GM19240 (cell line): Measurements from ENCODE around the gene ZFP90.
"Not testable (repeated sequence)": the region's sequence is repeated elsewhere in the genome, so short reads cannot be mapped to it uniquely, and the experiment has no call there.

Source experiments
- DNase-seq: peaks from one replicate; pipeline ENCODE4 v3.0.0; 2011; ENCODE audit warnings: low spot score; ENCODE audit not compliant: insufficient read length

The ZFP90 gene

DNA sequence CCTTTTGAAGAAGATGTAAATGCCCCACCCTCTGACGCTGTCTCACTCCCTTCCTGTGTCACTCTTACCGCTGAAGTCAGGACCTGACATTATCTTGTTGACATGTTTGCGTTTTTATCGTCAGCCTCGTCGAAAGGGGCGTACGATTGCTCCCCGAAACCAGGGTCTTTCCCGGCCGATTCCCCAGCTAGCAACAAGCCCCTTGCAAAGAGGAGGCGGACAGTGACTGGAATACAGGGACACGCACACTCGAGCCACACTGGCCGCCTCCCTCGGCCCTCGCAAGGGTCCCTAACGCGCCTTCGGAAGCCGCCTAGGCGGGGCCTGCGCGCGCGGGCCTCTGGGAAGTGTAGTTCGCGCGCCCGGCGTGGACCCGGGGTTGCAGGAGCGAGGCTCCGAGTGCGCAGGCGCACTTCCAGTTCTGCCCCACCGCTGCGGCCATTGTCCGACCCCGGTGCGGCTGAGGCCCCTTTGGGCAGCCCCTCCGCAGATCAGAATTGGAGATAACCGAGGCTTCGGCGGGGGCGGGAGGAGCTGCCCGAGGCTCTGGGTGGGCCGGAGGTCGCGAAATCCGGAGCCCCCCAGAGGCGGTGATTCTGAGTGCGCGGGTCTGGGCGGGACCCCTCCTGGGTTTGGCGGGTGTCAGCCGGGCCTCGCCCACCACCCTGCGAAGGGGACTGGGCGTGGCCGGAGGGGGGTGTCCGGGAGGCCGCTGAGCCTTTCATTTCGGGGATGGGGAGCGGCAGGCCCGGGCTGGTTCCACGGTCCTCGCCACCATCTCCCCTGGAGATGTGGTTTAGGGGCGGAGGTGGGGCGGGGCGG is at the start of gene ZFP90:
Gene ZFP90, plus strand, starts transcription at position 412 of the 822 bp plus-strand sequence. CDS start 502 bp downstream, outside the sequence.
- peak; percentile 93 for DNase-seq

DNA sequence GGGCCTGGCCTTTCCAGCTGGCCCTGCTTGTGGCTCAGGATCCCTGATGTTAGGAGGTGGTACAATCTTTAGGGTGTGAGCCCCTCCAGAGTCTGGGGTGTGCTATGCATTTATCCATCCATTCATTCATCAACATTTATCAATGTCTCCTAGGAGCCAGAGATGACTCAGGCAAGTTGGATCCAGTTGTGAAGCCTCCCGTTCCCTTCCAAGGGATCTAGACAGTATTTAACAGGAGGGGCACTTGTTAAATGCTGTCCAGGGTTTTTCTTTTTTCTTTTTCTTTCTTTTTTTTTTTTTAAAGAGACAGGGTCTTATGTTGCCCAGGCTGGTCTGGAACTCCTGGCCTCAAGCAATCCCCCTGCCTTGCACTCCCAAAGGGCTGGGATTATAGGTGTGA is 48.7 kb upstream of the ZFP90 start:
- DNase-seq: no peak

- no peak for DNase-seq
Observed at GRCh38 chr16:68490829-68491575, 48.1 kb upstream of the ZFP90 start.

DNA sequence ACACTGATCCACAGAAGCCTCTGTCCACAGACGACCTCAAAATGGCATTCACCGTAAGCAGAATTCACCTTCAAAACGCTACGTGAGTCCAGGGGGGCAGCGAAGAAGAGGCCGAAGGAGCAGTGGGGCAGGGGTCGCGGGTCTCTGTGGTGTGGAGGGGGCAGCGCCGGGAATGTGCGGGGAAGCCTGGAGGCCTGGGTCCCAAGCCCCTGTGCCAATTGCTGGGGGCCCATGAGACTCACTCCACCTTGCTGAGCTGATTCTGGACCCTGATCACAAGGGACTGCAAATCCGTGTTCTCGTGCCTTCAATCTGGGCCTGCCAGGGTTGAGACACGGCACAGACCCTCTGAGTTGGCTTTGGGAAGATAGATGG is 47.5 kb upstream of the ZFP90 start:
- no peak for DNase-seq

DNA sequence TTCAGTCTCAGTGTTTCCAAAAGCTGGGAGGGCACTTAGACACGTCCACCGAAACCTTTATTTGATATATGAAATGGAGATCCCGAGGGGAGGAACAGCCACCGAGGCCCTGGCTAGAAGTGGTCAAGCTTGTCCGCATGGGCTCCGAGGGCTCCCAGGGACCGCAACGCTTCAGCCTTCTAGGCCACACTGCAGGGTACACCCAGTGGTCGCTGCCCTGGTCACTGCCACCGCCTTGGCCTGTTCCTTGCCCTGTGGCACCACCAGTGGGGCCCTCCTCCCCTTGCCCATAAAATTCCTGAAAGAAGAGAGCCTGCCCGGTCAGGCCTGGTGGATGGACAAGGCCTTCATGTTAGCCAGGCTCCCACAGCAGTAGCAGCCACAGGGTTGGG is 46.9 kb upstream of the ZFP90 start:
- no peak for DNase-seq

DNA sequence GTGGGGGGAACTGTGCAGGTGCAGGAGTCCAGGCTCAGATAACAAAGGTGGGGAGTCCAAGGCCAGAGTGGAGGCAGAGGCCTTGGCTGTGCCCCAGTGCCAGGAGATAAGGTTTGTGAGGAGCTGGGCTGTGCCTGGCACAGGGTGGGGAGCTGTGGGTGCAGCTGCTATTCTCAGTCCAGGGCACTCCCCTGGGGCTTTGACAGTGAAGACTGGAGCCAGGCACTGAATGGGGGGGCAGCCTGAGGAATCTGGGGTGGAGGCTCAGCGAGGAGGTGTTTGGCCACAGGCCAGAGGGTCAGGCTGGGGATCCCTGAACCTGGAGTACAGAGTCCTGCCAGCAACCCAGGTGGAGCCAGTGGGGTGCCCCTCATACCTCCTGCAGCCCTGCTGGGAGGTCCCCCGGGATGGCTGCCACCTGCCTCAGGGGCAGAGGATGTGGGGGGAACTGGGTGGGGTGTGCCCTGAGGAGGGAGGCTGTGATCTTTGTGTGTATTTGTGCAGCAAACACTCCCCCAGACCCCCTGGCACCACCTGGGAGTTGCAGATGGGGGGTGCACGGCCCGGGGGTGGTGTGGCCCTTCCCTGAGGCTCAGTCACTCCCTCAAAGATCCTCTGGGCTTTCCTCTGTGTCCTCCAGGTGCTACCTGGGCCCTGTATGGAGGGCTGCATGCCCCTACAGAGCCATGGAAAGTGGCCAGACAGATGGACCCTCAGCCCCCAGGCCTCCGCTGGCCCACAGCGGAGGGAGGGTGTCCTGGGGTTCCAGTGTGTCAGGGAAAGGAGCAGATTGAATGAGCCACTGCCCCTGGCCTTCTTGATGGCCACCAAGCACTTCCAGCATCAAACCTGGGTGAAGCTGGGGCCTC is 46.3 kb upstream of the ZFP90 start:
- no peak for DNase-seq

DNA sequence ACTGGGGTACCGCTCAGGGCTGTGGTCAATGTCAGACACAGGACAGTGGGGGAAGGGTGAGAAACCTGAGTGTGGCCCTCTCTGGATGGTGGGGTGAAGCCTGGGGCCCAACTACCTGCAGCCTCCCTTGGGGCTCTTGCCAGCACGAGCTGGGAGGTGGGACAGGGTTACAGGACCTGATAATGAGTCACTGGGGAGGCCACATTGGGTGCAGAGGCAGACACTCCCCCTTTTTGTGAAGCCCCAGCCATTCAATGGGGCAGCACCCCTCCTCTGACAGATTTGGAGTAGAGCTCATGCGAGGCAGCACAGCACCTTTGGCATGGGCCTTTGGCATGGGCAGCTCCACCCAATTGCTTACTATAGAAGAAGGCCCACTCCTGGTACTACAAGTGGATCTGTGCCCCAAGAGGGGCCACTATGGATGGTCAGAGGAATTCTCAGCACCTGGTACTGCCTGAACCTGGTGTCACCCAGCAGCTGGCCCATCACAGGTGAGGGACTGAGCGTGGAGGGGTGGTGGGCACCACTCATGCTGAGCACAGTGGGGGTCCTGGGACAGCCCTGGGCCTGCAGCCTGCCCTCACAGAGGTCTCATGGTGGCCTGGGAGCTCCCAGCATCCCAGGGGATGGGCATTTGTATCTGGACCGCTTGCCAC is 45.5 kb upstream of the ZFP90 start:
- no peak for DNase-seq

GRCh38 chr16:68494261-68494660 is 44.8 kb upstream of the ZFP90 start:
- not testable (repeated sequence) for DNase-seq

GRCh38 chr16:68496689-68497088 is 42.4 kb upstream of the ZFP90 start:
- no peak for DNase-seq

GRCh38 chr16:68499006-68499405 is 40.1 kb upstream of the ZFP90 start:
- no peak for DNase-seq

GRCh38 chr16:68503334-68503733 is 35.8 kb upstream of the ZFP90 start:
- no peak for DNase-seq

GRCh38 chr16:68504066-68504465 is 35.0 kb upstream of the ZFP90 start:
- DNase-seq: no peak

GRCh38 chr16:68506331-68507053 is 32.6 kb upstream of the ZFP90 start:
- no peak for DNase-seq

GRCh38 chr16:68508013-68508412 is 31.1 kb upstream of the ZFP90 start:
- DNase-seq: no peak

DNA sequence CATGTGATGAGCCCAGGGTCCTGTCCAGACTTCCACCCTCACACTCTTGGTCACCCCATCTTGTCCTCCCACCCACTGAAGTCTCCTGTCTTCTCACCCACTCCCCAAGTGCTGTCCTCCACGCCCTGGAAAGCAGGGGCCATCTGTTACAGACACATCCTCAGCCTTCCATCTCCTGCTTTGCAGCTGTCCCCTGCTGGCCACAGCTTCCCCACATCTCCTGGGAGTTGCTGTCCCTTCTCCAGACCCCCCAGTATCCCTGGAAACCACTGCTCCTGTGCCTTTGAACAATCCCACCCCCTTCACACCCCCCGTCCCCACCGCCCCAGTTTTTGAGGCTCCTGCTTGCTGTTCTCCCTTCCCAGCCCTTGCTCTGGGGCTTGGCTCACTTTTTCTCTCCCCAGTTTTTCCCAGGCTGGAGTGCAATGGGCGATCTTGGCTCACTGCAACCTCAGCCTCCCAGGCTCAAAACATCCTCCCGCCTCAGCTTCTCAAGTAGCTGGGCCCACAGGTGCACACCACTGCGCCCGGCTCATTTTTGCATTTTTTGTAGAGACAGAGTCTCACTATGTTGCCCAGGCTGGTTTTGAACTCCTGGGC is 30.4 kb upstream of the ZFP90 start:
- DNase-seq: no peak

DNA sequence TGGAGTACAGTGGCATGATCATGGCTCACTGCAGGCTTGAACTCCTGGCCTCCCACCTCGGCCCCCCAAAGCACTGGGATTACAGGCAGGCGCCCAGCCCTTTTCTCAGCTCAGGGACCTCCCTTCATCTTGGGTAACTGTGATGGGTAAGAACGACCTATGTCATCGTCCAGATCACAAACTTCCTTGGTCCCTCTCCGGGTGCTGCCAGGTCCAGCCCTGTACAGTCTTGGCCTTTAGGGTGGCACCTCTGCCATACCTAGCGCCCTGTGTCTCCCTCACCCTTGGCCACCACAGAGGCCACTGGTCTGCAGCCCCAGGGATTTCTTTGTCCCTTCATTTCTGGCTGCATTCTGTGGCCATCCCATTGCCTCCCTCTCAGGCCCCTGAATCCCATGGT is 29.7 kb upstream of the ZFP90 start:
- DNase-seq: no peak

DNA sequence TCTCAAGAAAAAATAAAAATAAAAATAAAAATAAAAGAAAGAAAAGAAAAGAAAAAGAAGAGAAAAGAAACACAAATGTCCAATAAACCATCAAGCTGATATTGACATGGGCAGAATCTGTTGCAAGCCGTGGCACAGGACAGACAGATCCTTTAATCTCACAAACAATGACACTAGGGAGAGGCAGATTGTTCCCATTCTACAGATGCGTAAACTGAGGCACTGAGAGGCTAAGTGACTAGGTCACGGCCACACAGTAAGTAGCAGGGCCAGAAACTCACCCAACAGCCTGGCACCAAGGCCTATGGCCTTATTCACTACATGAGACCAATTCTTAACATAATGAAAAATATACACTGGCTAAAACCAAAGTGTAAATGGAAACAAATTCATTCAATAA is 28.3 kb upstream of the ZFP90 start:
- DNase-seq: no peak

GRCh38 chr16:68512183-68512582 is 26.9 kb upstream of the ZFP90 start:
- no peak for DNase-seq

DNA sequence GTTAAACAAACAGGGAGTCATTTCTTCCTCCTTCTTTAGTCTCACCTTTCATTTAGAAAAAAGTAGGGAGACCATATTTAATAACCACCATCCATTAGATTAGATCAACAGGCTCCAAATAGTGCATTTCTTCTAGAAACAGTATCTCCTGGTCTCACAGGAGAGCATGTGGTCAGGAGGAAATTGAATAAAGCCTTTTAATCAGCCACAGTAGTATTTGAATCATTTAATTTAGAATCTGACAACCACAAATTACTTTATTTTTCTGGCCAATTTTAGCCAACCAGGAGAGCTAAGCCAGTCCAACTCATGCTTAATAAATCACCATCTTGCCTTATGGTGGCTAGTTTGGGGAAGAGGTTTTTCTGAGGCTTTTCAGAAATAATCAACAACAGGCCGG is 26.3 kb upstream of the ZFP90 start:
- no peak for DNase-seq

GRCh38 chr16:68514511-68514910 is 24.6 kb upstream of the ZFP90 start:
- no peak for DNase-seq
